ENCODE data around the gene EXOC4.

EXOC4 gene

GRCh38 chr7:133428876-133429275, 176.0 kb downstream of the EXOC4 start:
- no peak for DNase-seq (ENCODE audit: low read depth in 2 of 2)

GRCh38 chr7:133429371-133429770, 176.5 kb downstream of the EXOC4 start:
- no peak for DNase-seq (ENCODE audit: low read depth in 2 of 2)

GRCh38 chr7:133431134-133431724, 178.4 kb downstream of the EXOC4 start:
- no peak for DNase-seq (ENCODE audit: low read depth in 2 of 2)

DNA sequence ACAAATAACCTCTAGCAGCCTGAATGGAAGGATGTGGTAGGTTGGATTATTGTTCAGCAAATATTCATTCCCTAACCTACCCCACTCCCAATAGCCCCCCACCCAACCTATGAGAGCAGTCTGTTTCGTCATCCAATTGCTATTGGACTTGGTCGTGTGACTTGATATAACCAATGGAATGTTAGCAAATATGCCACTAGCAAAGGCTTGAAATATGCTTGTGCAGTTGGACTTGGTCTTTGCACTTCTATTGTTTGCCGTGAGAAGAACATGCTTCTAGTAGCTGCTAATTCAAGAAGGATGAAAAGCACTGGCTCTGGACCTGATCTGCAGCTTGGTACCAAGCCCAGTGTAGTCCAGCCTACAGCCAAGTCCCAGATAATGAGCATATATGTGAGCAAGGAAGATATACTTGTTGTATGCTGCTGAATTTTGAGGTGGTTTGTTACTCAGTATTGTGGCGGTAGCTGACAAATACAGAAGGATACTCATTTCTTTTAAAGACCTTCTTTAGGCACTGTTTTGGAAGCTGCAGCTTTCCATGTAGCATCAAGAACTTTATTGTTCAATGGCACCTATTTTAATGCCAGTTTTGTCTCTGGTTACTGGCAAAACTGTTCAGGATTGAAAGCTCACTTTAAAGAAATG, 180.4 kb downstream of the EXOC4 start:
- no peak for DNase-seq (ENCODE audit: low read depth in 2 of 2)

- no peak for DNase-seq (ENCODE audit: low read depth in 2 of 2)
Observed at GRCh38 chr7:133434246-133434865, 181.5 kb downstream of the EXOC4 start.

- no peak for DNase-seq (ENCODE audit: low read depth in 2 of 2)
Observed at GRCh38 chr7:133436014-133436428, 183.1 kb downstream of the EXOC4 start.

DNA sequence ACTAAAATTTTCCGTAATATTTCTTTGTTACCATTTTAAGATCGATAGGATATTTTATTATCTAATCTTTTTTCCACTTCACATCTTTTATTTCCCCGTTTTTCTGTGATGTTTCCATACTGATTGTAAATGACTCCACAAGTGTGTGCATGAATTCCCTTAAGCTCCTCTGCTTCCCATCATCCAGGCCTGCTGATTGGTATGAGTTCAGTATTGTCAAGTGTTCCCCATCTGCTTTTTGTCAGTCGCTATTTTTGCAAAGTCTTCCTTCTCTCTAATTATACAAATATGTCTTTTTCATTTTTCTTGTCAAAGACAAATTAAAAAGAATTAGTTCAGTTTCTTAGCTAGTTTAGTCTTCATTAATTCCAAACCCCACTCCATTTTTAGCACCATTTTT, 184.7 kb downstream of the EXOC4 start:
- no peak for DNase-seq (ENCODE audit: low read depth in 2 of 2)

DNA sequence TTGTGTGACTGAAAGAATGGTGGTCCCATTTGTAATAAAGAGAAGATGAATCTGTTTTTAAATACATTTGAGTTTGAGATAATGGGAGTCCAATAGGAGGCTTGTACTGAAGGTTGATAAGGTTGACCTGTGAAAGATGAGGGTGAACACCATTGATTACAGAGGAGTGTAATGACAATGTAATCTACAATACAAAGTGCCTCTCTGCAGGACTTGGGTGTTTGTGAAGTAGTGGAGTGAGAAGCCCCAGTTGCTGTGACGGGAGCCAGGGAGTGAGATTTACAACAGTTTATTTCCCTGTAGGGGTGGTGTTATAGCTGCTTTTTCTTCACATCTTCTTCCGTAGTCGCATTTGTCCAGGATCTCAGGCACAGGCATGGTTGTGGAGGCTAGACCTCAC, 189.9 kb downstream of the EXOC4 start:
- no peak for DNase-seq (ENCODE audit: low read depth in 2 of 2)

GRCh38 chr7:133445617-133446016, 192.7 kb downstream of the EXOC4 start:
- no peak for DNase-seq (ENCODE audit: low read depth in 2 of 2)

GRCh38 chr7:133448012-133448411, 195.1 kb downstream of the EXOC4 start:
- DNase-seq (ENCODE audit: low read depth in 2 of 2), result no peak

DNA sequence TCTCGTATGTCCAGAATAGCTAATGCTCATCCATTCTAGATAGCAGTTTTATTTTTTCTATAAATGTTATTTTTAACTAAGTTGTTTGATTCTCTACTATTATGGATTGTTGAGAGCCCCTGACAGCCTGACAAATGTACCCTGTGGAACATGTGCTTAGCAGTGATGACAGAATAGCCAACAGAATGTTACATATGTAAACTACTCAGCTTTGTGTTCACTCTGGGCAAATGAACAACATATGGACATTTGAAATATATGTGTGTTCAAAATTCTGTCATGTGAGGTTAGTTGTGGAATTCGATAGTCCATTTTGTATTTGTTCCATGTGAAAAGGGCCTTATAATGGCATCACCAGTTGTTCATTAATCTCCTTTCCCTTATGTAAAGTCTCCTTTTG, 199.7 kb downstream of the EXOC4 start:
- DNase-seq (ENCODE audit: low read depth in 2 of 2), result no peak

GRCh38 chr7:133458688-133459087, 205.8 kb downstream of the EXOC4 start:
- DNase-seq (ENCODE audit: low read depth in 2 of 2), result no peak

- no peak for DNase-seq (ENCODE audit: low read depth in 2 of 2)
Observed at GRCh38 chr7:133461421-133461820, 208.5 kb downstream of the EXOC4 start.

DNA sequence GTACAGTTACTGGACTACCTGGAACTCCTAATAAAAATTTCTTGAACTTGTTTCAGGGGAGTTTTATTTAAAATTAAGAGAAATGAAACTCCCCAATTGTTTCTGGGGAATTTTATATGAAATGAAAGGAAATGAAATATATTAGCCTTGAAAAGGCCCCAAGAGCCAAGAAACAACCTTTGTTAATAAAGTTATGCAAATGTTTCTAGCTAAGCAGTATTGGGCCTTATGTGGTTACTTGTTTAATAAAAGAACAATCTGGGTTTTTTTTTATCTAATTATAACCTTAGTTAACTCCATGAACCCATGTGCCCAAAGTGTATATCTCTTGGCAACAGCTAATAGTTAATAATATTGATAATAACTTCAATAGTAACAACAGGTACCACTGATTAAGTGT, 222.8 kb downstream of the EXOC4 start:
- no peak for DNase-seq (ENCODE audit: low read depth in 2 of 2)

GRCh38 chr7:133477791-133478190, 224.9 kb downstream of the EXOC4 start:
- no peak for DNase-seq (ENCODE audit: low read depth in 2 of 2)

DNA sequence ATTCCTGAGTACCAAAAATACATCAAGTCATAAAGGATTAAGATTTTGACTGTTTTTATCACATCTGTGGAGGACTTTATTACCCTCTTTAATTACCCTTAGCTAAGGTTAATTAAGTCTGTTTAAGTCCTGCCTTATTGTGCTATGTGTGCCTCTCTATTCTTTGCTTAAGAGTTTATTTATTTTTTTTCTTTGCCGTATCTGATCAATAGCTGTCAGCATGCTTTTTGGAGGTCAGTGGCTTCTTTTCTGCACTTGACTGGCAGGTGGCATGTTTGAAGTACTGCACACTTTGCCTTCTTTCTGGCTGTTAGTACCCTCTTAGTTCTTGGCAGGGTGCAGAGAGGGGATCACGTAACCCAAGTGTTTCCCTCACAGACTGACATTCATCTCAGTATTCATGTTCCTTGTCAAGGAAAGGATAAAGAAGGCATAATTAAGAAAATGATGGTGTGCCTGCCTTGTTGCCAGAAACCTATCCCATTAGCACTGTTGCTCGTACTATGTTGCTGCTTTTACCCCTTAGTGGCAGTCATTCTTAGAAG, 225.8 kb downstream of the EXOC4 start:
- DNase-seq (ENCODE audit: low read depth in 2 of 2), result no peak

- DNase-seq (ENCODE audit: low read depth in 2 of 2), result no peak
Observed at GRCh38 chr7:133479456-133480065, 226.7 kb downstream of the EXOC4 start.

DNA sequence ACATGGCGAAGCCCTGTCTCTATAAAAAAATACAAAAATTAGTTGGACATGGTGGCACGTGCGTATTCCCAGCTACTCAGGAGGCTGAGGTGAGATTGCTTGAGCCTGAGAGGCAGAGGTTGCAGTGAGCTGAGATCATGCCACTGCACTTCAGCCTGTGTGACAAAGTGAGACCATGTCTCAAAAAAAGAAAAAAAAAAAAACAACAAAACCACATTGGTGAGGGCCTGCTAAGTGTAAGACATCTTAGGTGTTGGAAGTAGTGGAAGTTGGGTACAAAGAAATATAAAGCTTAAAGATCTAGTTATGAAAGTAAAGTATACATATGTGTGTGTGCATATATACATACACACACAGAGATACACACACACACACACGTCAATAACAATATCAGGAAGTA, 228.0 kb downstream of the EXOC4 start:
- no peak for DNase-seq (ENCODE audit: low read depth in 2 of 2)

DNA sequence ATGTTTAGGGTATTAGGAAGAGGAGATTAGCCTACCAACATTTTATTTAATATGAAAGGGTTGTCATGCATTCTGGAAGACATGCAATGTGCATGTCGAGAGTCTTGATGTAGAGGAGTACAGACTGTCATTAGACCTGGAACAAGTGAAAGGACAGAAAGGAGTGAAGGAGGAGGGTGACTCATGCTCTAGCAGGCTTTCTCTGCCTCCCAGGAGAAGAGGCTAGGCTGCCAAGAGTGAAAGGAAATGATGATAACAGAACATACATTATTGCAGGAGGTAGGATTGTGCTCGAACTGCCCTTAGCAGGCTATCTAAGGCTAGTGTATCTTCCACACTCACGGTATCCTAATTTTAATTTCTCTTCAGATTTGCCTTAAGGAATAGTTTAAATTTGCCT, 228.8 kb downstream of the EXOC4 start:
- no peak for DNase-seq (ENCODE audit: low read depth in 2 of 2)

- DNase-seq (ENCODE audit: low read depth in 2 of 2), result no peak
Observed at GRCh38 chr7:133482599-133482998, 229.7 kb downstream of the EXOC4 start.

GRCh38 chr7:133484086-133484485, 231.2 kb downstream of the EXOC4 start:
- DNase-seq (ENCODE audit: low read depth in 2 of 2), result peak; percentile 4 to 15

DNA sequence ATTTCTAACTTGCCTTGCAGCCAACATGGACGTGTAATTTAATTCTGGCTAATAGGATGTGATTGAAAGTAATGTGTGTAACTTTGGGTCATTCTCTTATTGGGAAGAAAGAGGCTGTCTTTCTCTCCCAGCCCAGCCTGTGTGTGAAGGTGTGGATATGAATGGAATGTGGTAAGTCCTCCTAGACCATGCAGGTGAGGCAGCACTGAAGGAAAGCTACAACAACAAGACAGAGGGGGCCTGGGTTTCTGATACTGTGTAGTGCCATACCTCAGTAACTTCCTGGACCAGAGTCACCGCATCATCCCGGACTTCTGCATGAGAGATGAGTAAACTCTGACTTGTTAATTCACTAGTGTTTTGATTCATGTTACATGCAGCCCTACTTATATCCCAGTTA, 237.0 kb downstream of the EXOC4 start:
- DNase-seq (ENCODE audit: low read depth in 2 of 2), result no peak

- no peak for DNase-seq (ENCODE audit: low read depth in 2 of 2)
Observed at GRCh38 chr7:133491201-133491691, 238.4 kb downstream of the EXOC4 start.
